ENCODE data around the gene SEPSECS.

GRCh38 chr4:25160714-25161592 is 704 bp upstream of the SEPSECS start:
- no peak for TF ChIP-seq CTCF (IDR thresholded peaks at IDR 0.05; ENCODE audit: borderline replicate concordance, extremely low read depth, low read length, poor library complexity, severe bottlenecking)
- no peak for TF ChIP-seq EZH2 (IDR thresholded peaks at IDR 0.05; ENCODE audit: borderline replicate concordance, low read depth, low read length, severe bottlenecking)

Measured in DND-41 (cell line).